Measurements from ENCODE around the gene AMZ1.
A peak's percentile ranks its signal among the peaks of the same experiment; 100 is the strongest.

The AMZ1 gene

GRCh38 chr7:2753148-2753547 lies 65.1 kb downstream of the AMZ1 start:
- DNase-seq (ENCODE audit: low read depth): no peak
- H3K9me3 ChIP-seq (ENCODE audit: control insufficient read depth, low read length): no peaks in the 10 kb centered on the region
- H3K4me3 ChIP-seq (ENCODE audit: low read length): no peak overlapping the region
- H3K9ac ChIP-seq (ENCODE audit: low read length): no peak overlapping the region
- H3K4me1 ChIP-seq (ENCODE audit: control insufficient read depth, insufficient read depth, low read length): peaks cover 34% of the 10 kb centered on the region
- H3K36me3 ChIP-seq (ENCODE audit: control insufficient read depth, insufficient read depth, low read length, severe bottlenecking): no peaks in the 10 kb centered on the region
- H3K27me3 ChIP-seq (replicated peaks; ENCODE audit: control insufficient read depth, insufficient read depth, low read length): no peaks in the 10 kb centered on the region

GRCh38 chr7:2754086-2754485 lies 66.1 kb downstream of the AMZ1 start:
- H3K4me3 ChIP-seq (ENCODE audit: low read length): no peak overlapping the region
- H3K4me1 ChIP-seq (ENCODE audit: control insufficient read depth, insufficient read depth, low read length): peaks cover 41% of the 10 kb centered on the region
- DNase-seq (ENCODE audit: low read depth): peak; percentile 29
- H3K36me3 ChIP-seq (ENCODE audit: control insufficient read depth, insufficient read depth, low read length, severe bottlenecking): no peaks in the 10 kb centered on the region
- no peaks in the 10 kb centered on the region for H3K27me3 ChIP-seq (replicated peaks; ENCODE audit: control insufficient read depth, insufficient read depth, low read length)
- H3K9me3 ChIP-seq (ENCODE audit: control insufficient read depth, low read length): no peaks in the 10 kb centered on the region
- no peak overlapping the region for H3K9ac ChIP-seq (ENCODE audit: low read length)

DNA sequence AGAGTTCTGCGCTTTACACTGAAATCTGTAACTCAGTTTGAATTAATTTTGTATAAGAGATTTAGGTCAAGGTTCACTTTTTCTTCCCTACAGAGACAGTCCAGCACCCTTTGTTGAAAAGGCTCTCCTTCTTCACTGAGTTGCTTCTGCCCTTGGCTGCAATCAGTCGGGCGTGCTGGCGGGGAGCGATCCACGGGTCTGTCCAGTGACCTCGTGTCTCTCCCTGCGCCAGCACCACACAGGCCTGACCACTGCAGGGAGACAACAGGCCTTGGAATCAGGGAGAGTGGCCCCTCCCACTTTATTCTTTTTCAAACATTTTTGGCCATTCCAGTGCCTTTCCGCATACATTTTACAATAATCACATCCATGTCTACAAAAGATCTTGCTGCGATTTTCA lies 66.9 kb downstream of the AMZ1 start:
- no peaks in the 10 kb centered on the region for H3K27me3 ChIP-seq (replicated peaks; ENCODE audit: control insufficient read depth, insufficient read depth, low read length)
- no peaks in the 10 kb centered on the region for H3K36me3 ChIP-seq (ENCODE audit: control insufficient read depth, insufficient read depth, low read length, severe bottlenecking)
- no peaks in the 10 kb centered on the region for H3K9me3 ChIP-seq (ENCODE audit: control insufficient read depth, low read length)
- no peak for DNase-seq (ENCODE audit: low read depth)
- peaks cover 50% of the 10 kb centered on the region for H3K4me1 ChIP-seq (ENCODE audit: control insufficient read depth, insufficient read depth, low read length)
- no peak overlapping the region for H3K4me3 ChIP-seq (ENCODE audit: low read length)
- no peak overlapping the region for H3K9ac ChIP-seq (ENCODE audit: low read length)

- Histone ChIP-seq H3K27me3 (replicated peaks; ENCODE audit: control insufficient read depth, insufficient read depth, low read length) (no peaks in the 10 kb centered on the region), H3K4me3 (ENCODE audit: low read length) (no peak overlapping the region), H3K4me1 (ENCODE audit: control insufficient read depth, insufficient read depth, low read length) (peaks cover 56% of the 10 kb centered on the region), H3K9me3 (ENCODE audit: control insufficient read depth, low read length) (no peaks in the 10 kb centered on the region), H3K36me3 (ENCODE audit: control insufficient read depth, insufficient read depth, low read length, severe bottlenecking) (no peaks in the 10 kb centered on the region), H3K9ac (ENCODE audit: low read length) (no peak overlapping the region)
- no peak for DNase-seq (ENCODE audit: low read depth)
Observed at GRCh38 chr7:2755531-2755930, 67.5 kb downstream of the AMZ1 start.

GRCh38 chr7:2757361-2757903 lies 69.4 kb downstream of the AMZ1 start:
- peak; percentile 74 for DNase-seq (ENCODE audit: low read depth)
- peak overlapping the region; percentile 53 for H3K4me3 ChIP-seq (ENCODE audit: low read length)
- peaks cover 60% of the 10 kb centered on the region for H3K4me1 ChIP-seq (ENCODE audit: control insufficient read depth, insufficient read depth, low read length)
- H3K9ac ChIP-seq (ENCODE audit: low read length): peak overlapping the region; percentile 77
- H3K9me3 ChIP-seq (ENCODE audit: control insufficient read depth, low read length): no peaks in the 10 kb centered on the region
- no peaks in the 10 kb centered on the region for H3K36me3 ChIP-seq (ENCODE audit: control insufficient read depth, insufficient read depth, low read length, severe bottlenecking)
- no peaks in the 10 kb centered on the region for H3K27me3 ChIP-seq (replicated peaks; ENCODE audit: control insufficient read depth, insufficient read depth, low read length)

GRCh38 chr7:2757904-2758672 lies 70.1 kb downstream of the AMZ1 start:
- no peaks in the 10 kb centered on the region for H3K36me3 ChIP-seq (ENCODE audit: control insufficient read depth, insufficient read depth, low read length, severe bottlenecking)
- peak; percentile 96 for DNase-seq (ENCODE audit: low read depth)
- H3K4me3 ChIP-seq (ENCODE audit: low read length): peak overlapping the region; percentile 53
- H3K9ac ChIP-seq (ENCODE audit: low read length): peak overlapping the region; percentile 77
- no peaks in the 10 kb centered on the region for H3K27me3 ChIP-seq (replicated peaks; ENCODE audit: control insufficient read depth, insufficient read depth, low read length)
- H3K9me3 ChIP-seq (ENCODE audit: control insufficient read depth, low read length): no peaks in the 10 kb centered on the region
- H3K4me1 ChIP-seq (ENCODE audit: control insufficient read depth, insufficient read depth, low read length): peaks cover 66% of the 10 kb centered on the region

- H3K4me1 ChIP-seq (ENCODE audit: control insufficient read depth, insufficient read depth, low read length): peaks cover 73% of the 10 kb centered on the region
- no peaks in the 10 kb centered on the region for H3K27me3 ChIP-seq (replicated peaks; ENCODE audit: control insufficient read depth, insufficient read depth, low read length)
- DNase-seq (ENCODE audit: low read depth): no peak
- H3K9ac ChIP-seq (ENCODE audit: low read length): peak overlapping the region; percentile 77
- no peaks in the 10 kb centered on the region for H3K9me3 ChIP-seq (ENCODE audit: control insufficient read depth, low read length)
- H3K4me3 ChIP-seq (ENCODE audit: low read length): peak overlapping the region; percentile 53
- H3K36me3 ChIP-seq (ENCODE audit: control insufficient read depth, insufficient read depth, low read length, severe bottlenecking): no peaks in the 10 kb centered on the region
Observed at GRCh38 chr7:2758673-2759616, 70.9 kb downstream of the AMZ1 start.

DNA sequence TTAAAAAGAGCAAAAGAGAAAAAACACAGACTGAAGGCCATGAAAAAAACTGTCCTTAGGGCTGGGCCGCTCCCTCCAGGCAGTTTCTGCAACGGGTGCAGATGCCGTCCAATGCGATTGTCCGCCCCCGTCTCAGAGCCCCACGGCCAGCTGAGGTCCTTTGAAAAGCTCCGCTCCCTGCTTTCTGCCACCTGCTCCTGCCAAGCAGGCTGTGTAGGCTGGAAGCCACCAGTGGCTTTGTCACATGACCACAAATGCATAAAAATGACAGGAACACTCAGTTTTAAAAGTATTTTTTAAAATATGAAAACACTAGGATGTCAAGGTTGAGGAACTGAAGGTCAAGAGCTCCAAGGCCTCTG lies 71.7 kb downstream of the AMZ1 start:
- H3K4me3 ChIP-seq (ENCODE audit: low read length): peak overlapping the region; percentile 3
- no peaks in the 10 kb centered on the region for H3K9me3 ChIP-seq (ENCODE audit: control insufficient read depth, low read length)
- no peak for DNase-seq (ENCODE audit: low read depth)
- H3K36me3 ChIP-seq (ENCODE audit: control insufficient read depth, insufficient read depth, low read length, severe bottlenecking): no peaks in the 10 kb centered on the region
- peaks cover 71% of the 10 kb centered on the region for H3K4me1 ChIP-seq (ENCODE audit: control insufficient read depth, insufficient read depth, low read length)
- H3K9ac ChIP-seq (ENCODE audit: low read length): peak overlapping the region; percentile 24
- no peaks in the 10 kb centered on the region for H3K27me3 ChIP-seq (replicated peaks; ENCODE audit: control insufficient read depth, insufficient read depth, low read length)

DNA sequence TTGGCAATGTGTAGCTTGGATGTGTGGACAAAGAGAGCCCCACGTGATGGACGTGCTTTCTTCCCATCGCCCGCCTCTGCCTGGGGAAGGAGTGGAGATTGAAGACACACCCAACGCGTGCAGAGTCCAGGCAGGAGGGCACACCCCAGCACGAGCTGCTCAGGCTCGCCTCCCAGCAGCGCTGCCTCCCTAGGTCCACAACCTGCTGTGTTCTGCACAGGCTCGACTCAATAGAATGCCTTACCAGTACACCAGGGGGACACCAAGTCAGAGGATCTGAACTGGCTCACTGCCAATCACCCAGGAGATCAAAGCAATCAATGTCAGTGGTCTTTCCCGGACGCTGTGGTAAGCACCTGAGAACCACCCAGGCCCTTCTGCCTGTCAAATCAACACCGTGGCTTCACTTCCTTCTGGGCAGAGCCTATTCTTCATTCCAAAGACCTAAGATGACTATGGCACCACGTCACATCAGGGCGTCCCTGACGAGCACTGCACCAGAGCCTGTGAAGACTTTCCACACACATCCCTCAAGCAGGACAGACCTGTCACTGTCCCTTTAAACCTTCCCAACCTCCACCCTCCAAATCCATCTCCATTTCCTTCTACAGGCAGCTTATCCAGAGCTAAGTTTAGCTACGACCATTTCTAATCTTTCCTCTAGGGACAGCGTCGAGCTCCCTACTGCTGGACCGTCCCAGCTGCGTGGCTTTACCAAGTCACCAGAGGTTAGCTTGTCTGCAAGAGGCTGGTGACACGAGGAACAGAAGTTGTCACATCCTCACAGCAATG lies 72.3 kb downstream of the AMZ1 start:
- H3K9ac ChIP-seq (ENCODE audit: low read length): peak overlapping the region; percentile 27
- H3K4me1 ChIP-seq (ENCODE audit: control insufficient read depth, insufficient read depth, low read length): peaks cover 71% of the 10 kb centered on the region
- H3K36me3 ChIP-seq (ENCODE audit: control insufficient read depth, insufficient read depth, low read length, severe bottlenecking): no peaks in the 10 kb centered on the region
- DNase-seq (ENCODE audit: low read depth): peak; percentile 22
- H3K9me3 ChIP-seq (ENCODE audit: control insufficient read depth, low read length): no peaks in the 10 kb centered on the region
- H3K4me3 ChIP-seq (ENCODE audit: low read length): no peak overlapping the region
- H3K27me3 ChIP-seq (replicated peaks; ENCODE audit: control insufficient read depth, insufficient read depth, low read length): no peaks in the 10 kb centered on the region

DNA sequence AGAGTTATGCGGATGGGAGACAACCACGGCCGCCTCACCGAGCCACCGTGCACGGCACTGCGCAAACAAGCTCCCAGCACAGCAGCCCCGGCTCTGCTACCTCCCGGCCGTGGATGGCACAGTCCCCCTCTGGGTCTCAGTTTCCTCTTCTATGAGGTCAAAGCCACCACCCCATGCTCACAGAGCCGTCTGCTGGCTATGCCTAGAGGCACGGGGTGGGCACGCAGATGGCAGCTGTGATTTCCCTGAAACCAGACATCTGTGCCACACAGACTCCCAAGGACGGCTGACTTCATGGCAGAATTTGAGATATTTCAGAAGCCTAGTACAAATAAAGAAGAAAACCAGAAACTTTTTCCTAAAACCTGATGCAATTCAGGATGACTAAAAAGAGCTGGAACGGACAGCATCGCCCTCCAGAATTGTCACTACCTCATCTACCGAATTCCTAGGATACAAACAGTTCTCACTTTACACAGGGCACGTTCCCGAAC lies 73.2 kb downstream of the AMZ1 start:
- H3K9ac ChIP-seq (ENCODE audit: low read length): peak overlapping the region; percentile 27
- H3K27me3 ChIP-seq (replicated peaks; ENCODE audit: control insufficient read depth, insufficient read depth, low read length): no peaks in the 10 kb centered on the region
- H3K36me3 ChIP-seq (ENCODE audit: control insufficient read depth, insufficient read depth, low read length, severe bottlenecking): no peaks in the 10 kb centered on the region
- no peaks in the 10 kb centered on the region for H3K9me3 ChIP-seq (ENCODE audit: control insufficient read depth, low read length)
- peaks cover 71% of the 10 kb centered on the region for H3K4me1 ChIP-seq (ENCODE audit: control insufficient read depth, insufficient read depth, low read length)
- DNase-seq (ENCODE audit: low read depth): no peak
- no peak overlapping the region for H3K4me3 ChIP-seq (ENCODE audit: low read length)

Measured in adipocyte (in vitro differentiated cells).